NCI-H146 treated with DMSO at 0.1 percent for 48 hours (cell line): ENCODE measurements around the gene KRTAP10-6.
A peak's percentile ranks its signal among the peaks of the same experiment; 100 is the strongest.
"Not testable (repeated sequence)": the region's sequence is repeated elsewhere in the genome, so short reads cannot be mapped to it uniquely, and the experiment has no call there.

Experiments
- DNase-seq: peaks from one replicate; lab custom pipeline; 2025; ENCODE audit not compliant: unreplicated experiment; lab: John Stamatoyannopoulos, UW

The KRTAP10-6 gene

DNA sequence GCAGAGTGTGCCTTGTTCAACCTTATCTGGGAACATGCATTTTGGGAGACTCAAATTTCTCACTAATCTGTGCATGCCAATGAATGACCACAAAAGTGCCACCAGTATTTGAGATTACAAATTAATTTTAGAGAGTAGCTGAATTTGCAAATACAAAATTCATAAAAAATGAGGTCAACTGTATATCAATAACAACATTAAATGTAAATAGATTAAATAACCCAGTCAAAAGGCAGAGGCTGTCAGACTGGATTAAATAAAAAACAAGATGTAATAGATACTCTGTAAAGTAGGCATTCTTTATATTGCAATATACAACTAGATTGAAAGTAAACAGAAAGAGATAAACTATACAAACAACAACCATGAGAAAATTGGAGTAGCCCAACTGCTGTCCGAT lies 28.2 kb downstream of the KRTAP10-6 start:
- DNase-seq: no peak

DNA sequence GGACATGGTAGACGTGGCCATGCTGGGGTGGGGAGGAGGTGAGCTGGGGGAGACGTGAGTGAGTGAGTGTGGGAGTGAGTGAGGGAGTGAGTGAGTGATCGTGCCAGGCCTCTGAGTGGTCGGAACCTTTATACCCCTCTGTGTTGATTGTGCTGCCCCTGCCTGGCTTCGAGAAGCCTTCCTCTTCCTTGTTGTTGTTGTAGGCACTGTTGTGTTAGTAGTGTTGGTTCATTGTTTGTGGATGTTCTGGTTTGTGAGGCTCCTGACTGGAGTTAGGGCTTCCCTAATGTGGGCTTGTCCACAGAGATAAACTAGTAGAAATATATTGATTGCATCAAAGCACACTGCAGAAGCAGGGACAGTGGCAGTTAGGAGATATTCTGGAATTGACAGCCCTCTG lies 33.6 kb downstream of the KRTAP10-6 start, which contains the start of gene KRTAP10-3:
Gene KRTAP10-3, minus strand, starts transcription at position 101 of the 400 bp plus-strand sequence. Its CDS starts 80 bp downstream, at position 21.
- no peak for DNase-seq

DNA sequence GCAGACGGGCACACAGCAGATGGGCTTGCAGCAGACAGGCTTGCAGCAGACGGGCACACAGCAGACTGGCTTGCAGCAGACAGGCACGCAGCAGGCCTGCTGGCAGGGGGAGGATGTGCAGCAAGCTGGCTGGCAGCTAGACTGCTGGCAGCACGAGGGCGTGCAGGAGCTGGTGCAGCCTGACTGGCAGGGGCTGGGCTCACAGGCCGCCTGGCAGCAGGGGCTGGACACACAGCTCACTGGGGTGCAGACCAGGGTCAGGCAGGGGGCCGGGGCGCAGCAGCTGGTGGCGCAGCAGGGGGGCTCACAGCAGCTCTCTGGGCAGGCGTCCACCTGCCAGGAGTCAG lies 34.0 kb downstream of the KRTAP10-6 start:
- not testable (repeated sequence) for DNase-seq

DNA sequence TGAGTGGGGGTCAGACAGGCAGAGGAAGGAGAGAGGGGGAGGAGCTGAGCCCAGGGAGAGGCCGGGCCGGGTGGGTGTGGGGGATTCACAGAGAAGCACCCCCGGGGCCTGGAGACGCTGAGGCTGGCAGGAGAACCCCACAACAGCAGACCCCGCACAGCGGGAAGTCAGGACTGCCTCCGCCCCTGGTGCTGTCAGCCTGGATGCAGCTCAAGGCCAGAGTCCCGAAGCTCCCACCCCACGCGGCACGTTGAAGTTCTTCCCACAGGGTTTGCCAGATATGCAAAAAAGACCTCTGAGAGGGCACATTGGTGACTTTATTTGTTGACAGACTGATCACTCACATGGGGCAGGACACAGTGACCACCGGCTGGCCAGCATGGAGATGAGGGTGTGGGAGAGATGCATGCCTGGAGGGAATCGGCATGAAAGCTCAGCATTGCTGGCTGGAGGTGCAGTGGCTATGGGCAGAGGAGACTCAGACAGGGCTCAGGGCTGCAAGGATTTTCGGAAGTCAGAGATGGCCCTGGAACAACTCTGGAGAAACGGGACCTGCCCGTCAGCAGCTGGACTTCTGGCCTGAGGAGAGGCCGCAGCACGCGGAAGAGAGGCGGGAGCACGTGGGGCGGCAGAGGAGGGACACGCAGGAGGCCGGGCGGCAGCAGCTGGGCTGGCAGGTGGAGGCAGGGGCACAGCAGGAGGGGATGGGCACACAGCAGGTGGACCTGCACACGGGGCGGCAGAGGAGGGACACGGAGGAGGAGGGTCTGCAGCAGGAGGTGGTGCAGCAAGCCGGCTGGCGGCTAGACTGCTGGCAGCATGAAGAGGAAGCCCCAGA lies 34.6 kb downstream of the KRTAP10-6 start:
- no peak for DNase-seq

DNA sequence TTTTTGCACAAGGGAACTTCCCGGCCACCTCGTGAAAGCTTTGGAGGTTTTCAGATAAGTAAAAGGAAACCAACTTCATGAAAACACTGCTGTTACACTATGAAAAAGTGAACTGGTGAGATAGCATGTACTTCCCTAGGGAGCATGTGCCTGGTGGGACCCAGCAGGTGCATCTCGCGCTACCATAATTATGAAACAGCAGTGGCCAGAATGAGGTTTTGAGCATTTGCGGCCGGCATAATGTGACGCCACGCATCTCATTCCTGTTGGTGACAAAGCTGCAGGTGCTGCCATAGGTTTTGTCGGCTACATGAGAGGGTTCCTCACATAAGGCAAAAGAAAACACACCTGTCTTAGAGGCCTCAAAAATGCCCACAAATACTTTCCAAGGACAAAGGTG lies 35.4 kb downstream of the KRTAP10-6 start:
- DNase-seq: peak; percentile 57

DNA sequence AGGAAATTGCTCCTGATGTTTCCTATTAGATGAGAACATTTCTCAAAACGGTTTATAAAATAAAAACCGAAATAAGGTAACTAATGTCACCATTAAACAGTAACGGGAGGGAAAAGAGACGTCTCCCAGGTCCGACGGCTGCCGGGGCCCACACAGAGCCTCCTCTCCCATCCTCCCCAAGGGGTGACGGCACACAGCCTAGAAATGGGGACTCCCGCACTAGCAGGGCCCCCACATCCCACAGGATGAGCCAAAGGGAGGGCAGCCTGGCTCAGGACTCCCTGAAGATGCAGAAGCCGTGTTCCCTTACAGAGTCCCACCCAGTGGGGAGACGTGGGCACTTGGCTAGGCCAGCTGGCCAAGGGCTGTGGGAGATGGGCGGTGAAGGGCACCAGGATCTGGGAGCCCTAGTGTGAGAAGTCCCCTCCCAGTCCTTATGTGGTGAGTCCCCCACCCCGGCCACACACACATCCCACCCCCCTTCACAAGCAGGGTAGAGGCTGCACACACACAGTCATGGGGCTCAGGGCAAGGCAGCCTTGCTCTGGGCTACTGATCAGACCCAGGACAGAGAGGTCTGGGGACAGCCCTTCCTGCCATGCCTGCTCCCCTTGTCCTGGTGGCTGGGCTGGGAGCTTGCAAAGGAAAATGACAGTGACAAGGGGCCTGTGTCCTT lies 37.0 kb downstream of the KRTAP10-6 start:
- no peak for DNase-seq

DNA sequence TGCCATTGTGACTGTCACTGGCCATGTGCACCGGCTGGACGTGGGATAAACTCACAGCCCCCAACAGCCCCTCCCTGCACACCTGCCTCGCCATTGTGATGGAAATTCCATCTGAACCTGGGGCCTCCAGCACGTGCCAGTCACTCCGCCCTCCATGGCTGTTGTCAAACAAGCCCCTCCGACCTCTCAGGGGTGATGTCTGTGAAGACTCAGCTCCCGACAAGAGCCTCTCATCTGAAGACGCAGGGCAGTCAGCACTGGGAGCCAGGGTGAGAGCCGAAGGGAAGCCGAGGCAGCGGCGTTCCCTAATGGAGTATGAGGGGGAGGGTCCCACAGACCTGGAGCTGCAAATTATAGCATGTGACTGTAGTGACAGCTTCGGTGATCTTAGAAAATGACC lies 39.6 kb downstream of the KRTAP10-6 start:
- peak; percentile 13 for DNase-seq

DNA sequence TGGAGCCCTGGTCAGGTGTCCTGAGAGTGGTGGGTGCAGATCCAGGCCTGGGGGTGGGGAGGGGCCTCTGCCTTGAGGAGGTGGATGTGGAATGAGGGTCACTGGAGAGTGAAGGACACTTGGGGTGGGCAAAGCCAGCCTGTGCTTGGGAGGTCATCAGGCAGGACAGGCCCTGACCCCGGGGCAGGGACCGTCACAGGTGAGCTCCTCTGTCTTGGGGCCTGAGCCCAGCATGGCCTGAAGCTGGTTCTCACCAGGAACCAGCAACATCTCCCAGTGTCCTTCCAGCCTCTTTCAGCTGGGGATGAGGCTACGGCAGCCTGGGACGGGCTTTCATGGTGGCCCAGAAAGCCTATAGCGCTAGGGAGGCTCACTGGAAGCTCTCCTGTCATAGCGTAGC lies 40.2 kb downstream of the KRTAP10-6 start:
- no peak for DNase-seq

DNA sequence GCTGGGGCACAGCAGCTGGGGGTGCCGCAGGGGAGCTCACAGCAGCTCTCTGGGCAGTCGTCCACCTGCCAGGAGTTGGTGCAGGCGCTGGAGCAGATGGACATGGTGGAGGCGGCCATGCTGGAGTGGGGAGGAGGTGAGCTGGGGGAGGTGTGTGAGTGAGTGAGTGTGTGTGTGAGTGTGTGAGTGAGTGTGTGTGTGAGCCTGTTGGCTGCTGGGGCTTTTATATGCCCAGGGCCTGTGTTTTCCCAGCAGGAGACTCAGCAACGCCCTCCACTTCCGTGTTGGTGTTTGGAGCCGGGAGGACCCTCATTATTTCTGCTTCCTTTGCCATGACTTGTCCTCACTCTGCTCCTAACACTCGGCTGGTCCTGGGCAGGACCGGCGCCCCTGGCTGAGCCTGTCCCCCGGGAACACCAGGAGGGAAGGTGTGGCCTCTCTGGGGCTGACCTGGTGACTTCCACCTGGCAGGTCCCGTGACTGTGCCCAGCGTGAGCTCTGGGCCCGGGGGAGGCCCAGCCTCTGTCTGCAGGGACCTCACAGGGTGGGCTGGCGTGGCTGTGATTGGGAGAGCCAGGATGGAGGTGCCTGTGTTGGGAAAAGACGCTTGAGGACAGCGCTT lies 40.9 kb downstream of the KRTAP10-6 start, which contains the start of gene KRTAP10-2:
Gene KRTAP10-2, minus strand, starts transcription at position 166 of the 622 bp plus-strand sequence. Its CDS starts 47 bp downstream, at position 119.
- peak; percentile 36 for DNase-seq

DNA sequence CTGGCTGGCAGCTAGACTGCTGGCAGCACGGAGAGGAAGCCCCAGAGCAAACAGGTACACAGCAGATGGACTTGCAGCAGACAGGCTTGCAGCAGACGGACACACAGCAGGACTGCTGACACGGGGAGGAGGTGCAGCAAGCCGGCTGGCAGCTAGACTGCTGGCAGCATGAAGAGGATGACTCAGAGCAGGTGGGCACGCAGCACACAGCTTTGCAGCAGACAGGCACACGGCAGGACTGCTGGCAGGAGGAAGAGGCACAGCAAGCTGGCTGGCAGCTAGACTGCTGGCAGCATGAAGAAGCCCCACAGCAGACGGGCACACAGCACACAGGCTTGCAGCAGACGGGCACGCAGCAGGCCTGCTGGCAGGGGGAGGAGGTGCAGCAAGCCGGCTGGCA lies 41.5 kb downstream of the KRTAP10-6 start:
- no peak for DNase-seq

DNA sequence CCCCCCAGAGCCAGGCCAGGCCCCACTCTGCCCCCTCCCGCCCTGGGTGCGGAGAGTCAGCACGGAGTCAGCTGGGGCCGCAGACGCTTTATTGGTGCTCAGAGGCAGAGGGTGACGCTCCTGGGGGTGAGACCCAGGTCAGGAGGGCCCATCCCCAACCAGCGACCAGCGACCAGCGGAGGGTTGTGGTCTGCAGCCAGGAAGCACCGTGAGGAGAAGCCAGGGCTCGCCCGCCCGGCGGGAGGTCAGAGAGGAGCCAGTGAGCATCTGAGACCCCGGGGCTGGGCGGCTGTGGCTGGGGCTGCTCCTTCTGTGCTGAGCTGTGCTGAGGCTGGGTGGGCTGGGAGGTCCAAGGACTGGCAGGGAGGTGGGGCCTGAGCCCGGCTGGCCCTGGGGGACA lies 42.0 kb downstream of the KRTAP10-6 start:
- not testable (repeated sequence) for DNase-seq

DNA sequence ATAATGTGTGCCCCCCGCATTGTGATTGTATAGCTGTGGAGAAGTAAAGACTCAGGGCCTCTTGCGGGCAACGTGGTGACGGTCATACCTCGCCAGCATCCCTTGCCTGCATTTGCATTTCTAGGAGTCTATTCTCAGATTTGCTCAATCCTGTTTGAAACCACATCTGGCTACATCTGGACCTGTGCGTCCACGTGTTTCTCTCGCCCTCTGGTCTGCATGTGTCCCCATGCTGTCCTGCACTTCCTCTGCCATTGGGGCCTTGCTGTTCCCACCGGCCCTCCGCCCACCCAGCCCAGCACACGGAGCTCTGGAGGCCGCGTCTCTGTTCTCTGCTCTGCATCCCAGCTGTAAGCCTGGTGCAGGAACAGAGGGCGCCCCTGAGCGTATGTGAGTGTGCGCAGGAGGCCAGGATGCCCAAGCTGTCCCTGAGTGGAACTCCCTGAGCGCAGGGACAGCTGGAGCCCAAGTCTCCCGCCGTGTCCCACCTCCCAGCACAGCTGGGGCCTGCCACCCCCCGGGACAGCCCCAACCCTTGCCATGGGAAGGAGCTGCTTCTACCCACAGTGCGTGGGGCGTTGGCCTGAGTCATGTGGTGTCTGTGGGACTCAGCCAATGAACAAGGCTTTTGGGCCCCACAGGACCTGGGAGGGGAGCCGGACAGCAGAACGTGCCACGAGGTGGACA lies 42.6 kb downstream of the KRTAP10-6 start:
- no peak for DNase-seq

DNA sequence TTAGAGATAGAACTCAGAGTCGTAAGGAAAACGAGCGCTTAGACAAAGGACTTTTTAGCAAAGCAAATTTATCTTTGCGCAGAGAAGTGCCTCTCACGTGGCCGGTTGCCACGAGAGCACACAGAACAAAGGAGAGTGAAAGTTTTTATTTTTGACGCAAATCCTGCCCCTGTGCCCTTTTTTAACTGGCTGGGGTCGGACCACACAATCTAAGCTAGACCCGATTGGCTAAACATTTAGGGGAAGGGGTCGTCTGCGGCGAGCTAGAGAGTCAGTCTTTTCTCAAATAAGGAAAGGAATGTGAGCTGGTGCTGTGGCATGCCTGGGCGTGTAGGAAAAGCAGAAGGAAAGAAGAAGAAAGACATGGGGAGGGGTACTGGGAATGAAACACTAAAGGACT lies 43.4 kb downstream of the KRTAP10-6 start:
- DNase-seq: no peak

DNA sequence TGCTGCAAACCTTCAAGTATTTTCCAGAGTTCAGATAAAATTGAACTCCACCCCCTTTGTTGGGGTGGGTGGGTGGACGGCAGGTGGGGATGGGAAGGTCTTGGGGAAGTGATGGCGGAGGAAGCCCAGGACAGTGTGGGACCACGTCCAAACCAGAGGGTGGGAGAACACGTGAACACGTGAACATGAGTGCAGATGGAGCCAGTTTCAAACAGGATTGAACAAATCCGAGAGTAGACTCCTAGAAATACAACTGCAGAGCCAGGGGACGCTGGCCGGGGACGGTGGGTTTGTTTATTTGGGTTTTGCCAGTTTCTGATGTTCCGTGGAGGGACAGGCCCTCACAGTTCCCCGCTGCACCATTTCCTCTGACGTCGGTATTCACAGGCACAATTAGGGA lies 43.9 kb downstream of the KRTAP10-6 start:
- DNase-seq: no peak

DNA sequence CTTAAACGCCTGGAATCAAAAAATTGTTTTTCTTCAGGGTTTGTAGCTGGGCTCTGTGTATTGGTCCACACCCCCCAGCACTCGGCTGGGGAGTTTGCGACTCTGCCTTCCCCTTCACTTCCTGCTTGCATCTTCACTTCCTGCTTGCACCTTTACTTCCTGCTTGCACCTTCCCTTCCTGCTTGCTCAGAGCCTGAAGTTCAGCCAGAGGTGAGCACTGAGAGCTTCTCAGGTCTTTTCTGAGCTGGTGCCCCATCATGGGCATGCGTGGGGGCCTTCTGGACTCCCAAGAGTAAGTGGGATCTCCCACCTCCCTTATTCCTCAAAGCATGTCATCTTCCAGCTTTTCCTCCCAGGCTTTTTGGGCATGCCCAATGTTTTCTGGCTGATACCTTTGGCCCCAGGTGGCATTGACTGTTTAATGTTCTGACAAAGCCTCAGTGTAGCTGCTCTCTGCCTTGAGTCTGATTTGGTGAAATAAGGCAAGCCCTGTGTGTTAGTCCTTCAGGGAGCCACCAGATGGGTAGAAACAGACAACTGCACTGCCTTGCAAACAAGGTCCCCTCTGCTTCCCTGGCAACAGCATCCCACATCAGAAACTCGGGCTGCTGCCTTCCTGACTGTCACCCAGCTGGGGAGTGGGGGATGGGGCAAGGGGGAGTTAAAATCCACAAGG lies 44.5 kb downstream of the KRTAP10-6 start:
- DNase-seq: no peak

DNA sequence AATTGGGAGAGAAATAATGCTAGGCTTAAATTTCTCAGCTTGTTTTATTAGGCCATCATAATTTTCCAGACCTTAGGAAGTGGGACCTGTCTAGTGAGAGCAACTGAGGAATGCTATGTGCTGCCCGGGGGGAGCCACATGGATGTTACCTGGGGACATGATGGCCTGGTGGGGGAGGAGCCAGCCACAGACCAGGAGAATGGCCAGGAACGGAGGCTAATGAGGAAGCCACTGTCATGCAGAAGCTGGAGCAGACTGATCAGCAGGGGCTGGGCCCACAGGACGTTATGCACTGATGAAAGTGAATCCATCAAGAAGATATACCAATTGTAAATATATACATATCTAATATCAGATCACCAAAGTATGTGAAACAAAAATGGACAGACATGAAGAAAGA lies 47.7 kb downstream of the KRTAP10-6 start:
- DNase-seq: no peak

DNA sequence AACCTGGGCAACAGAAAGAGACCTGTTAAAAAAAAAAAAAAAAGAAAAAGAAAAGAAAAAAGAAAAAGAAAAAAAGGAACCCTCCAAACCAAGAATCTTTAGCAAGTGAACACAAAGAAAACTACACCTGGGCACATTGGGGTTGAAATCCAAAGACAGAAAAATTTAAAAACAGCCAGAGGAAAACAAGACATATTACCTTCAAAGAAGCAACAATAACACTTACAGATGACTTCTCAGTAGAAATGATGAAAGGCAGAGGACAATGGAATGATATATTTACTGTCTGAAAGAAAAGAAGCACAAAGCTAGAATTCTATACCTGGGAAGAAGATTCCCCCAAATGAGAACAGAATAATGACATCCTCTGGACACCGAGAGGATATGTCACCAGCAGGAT lies 49.6 kb downstream of the KRTAP10-6 start:
- DNase-seq: no peak
